HEK293 (cell line): ENCODE results near the gene NPPB.

Experiments
- CTCF ChIA-PET: fragments of 350-600 bp; formaldehyde crosslinking; extraction: SDS; loops from one replicate; lab custom pipeline; 2021; ENCODE audit warnings: antibody characterized with exemption; lab: Yijun Ruan, JAX
- POLR2A ChIA-PET: fragments of 300-600 bp; formaldehyde crosslinking; extraction: SDS; loops from one replicate; lab custom pipeline; 2020; ENCODE audit warnings: antibody characterized with exemption, inconsistent platforms; lab: Yijun Ruan, JAX
- H3K27ac ChIP-seq: fragments of 200-500 bp; sonication (Bioruptor generic); 2 replicates; pipeline ENCODE4 v1.5.1; 2014; ENCODE audit warnings: low read depth, low read length, control low read depth, inconsistent platforms; ENCODE audit errors: extremely low read depth
- H3K36me3 ChIP-seq, 2 experiments: fragments of 200-500 bp in 1 of 2; sonication (Bioruptor generic) in 1 of 2; 1 replicate in 1 of 2; 2 replicates in 1 of 2; pipeline ENCODE4 v1.5.1; 2014 to 2017; ENCODE audit warnings: inconsistent platforms in 2 of 2, low read length in 2 of 2; ENCODE audit not compliant: control insufficient read depth in 2 of 2, insufficient read depth in 1 of 2
- H3K4me1 ChIP-seq: fragments of 200-500 bp; sonication (Bioruptor generic); 2 replicates; pipeline ENCODE4 v1.5.1; 2014; ENCODE audit warnings: mild to moderate bottlenecking, low read length, inconsistent platforms; ENCODE audit not compliant: control insufficient read depth, insufficient read depth
- H3K4me3 ChIP-seq: 2 replicates; pipeline ENCODE4 v1.5.1; 2011; ENCODE audit warnings: low read depth, mild to moderate bottlenecking, control low read depth, low read length, moderate library complexity
- H3K9me3 ChIP-seq: fragments of 200-500 bp; sonication (Bioruptor generic); 2 replicates; pipeline ENCODE4 v1.5.1; 2014; ENCODE audit warnings: low read depth, low read length, inconsistent platforms; ENCODE audit not compliant: control insufficient read depth, insufficient read depth
- ELK4 ChIP-seq: IDR thresholded peaks from 2 replicates; pipeline ENCODE4 v1.6.1; 2011; ENCODE audit warnings: mild to moderate bottlenecking, low read depth, low read length, borderline replicate concordance
- SALL2 ChIP-seq: fragments of 450-650 bp; formaldehyde crosslinking; IDR thresholded peaks from 2 replicates; pipeline ENCODE4 v1.5.0; 2017; ENCODE audit warnings: missing biosample characterization, mild to moderate bottlenecking, missing genetic modification characterization, borderline replicate concordance
- TCF7L2 ChIP-seq: IDR thresholded peaks from 2 replicates; pipeline ENCODE4 v1.6.1; 2011; ENCODE audit warnings: low read depth, mild to moderate bottlenecking, inconsistent platforms, low read length, moderate library complexity, borderline replicate concordance
- ZBTB49 ChIP-seq: fragments of 450-650 bp; formaldehyde crosslinking; IDR thresholded peaks from 2 replicates; pipeline ENCODE4 v1.5.1; 2016; ENCODE audit warnings: missing biosample characterization, missing genetic modification characterization, low read depth
- ZBTB8A ChIP-seq: fragments of 450-650 bp; formaldehyde crosslinking; IDR thresholded peaks from 2 replicates; pipeline ENCODE4 v1.5.1; 2016; ENCODE audit warnings: missing biosample characterization, missing genetic modification characterization
- ZIC2 ChIP-seq: fragments of 450-650 bp; formaldehyde crosslinking; IDR thresholded peaks from 2 replicates; pipeline ENCODE4 v1.5.1; 2016; ENCODE audit warnings: missing biosample characterization, missing genetic modification characterization
- ZNF174 ChIP-seq: fragments of 450-650 bp; formaldehyde crosslinking; IDR thresholded peaks from 2 replicates; pipeline ENCODE4 v1.5.0; 2017; ENCODE audit warnings: missing biosample characterization, mild to moderate bottlenecking, missing genetic modification characterization
- ZNF214 ChIP-seq: fragments of 450-650 bp; formaldehyde crosslinking; IDR thresholded peaks from 2 replicates; pipeline ENCODE4 v1.5.1; 2017; ENCODE audit warnings: missing biosample characterization, mild to moderate bottlenecking, missing genetic modification characterization, borderline replicate concordance
- ZNF223 ChIP-seq: fragments of 450-650 bp; formaldehyde crosslinking; IDR thresholded peaks from 2 replicates; pipeline ENCODE4 v1.5.1; 2016; ENCODE audit warnings: missing biosample characterization, missing genetic modification characterization
- ZNF366 ChIP-seq: fragments of 450-650 bp; formaldehyde crosslinking; conservative IDR thresholded peaks from 2 replicates; pipeline ENCODE4 v1.5.1; 2016; ENCODE audit warnings: missing biosample characterization, missing genetic modification characterization
- ZNF423 ChIP-seq: fragments of 450-650 bp; formaldehyde crosslinking; IDR thresholded peaks from 2 replicates; pipeline ENCODE4 v1.5.1; 2016; ENCODE audit warnings: missing biosample characterization, missing genetic modification characterization
- ZNF488 ChIP-seq: fragments of 450-650 bp; formaldehyde crosslinking; IDR thresholded peaks from 2 replicates; pipeline ENCODE4 v1.5.1; 2016; ENCODE audit warnings: missing biosample characterization, missing genetic modification characterization
- ZNF501 ChIP-seq: fragments of 450-650 bp; formaldehyde crosslinking; IDR thresholded peaks from 2 replicates; pipeline ENCODE4 v1.5.1; 2016; ENCODE audit warnings: missing biosample characterization, missing genetic modification characterization
- ZNF645 ChIP-seq: fragments of 450-650 bp; formaldehyde crosslinking; IDR thresholded peaks from 2 replicates; pipeline ENCODE4; 2016; ENCODE audit warnings: missing biosample characterization, missing genetic modification characterization
- ZNF660 ChIP-seq: fragments of 450-650 bp; IDR thresholded peaks from 2 replicates; pipeline ENCODE4 v1.5.1; 2018; ENCODE audit warnings: missing biosample characterization, mild to moderate bottlenecking, missing genetic modification characterization
- TF ChIP-seq, protein P1 (sequence below): fragments of 450-650 bp; formaldehyde crosslinking; IDR thresholded peaks from 2 replicates; pipeline ENCODE4 v1.5.1; 2017; ENCODE audit warnings: missing biosample characterization, missing genetic modification characterization

Gene NPPB

GRCh38 chr1:11848373-11848700, 10.4 kb downstream of the NPPB start:
- ChIA-PET POLR2A (no interaction called here), CTCF (interaction anchor here (0.9 kb wide), 1 partner anchor 9 kb away, joined by 5 read pairs; no protein-coding TSS in a partner anchor)
- H3K27ac ChIP-seq = no peak overlapping the region

GRCh38 chr1:11847667-11848372, 10.9 kb downstream of the NPPB start, which contains the start of gene NPPA:
Gene NPPA (minus strand): TSS chr1:11847783. CDS start chr1:11847684, 99 bp downstream.
- ChIA-PET CTCF (interaction anchor here (0.6 to 12.5 kb wide), 3 partner anchors 9 to 203 kb away, joined by 4 to 114 read pairs (median 5); no protein-coding TSS in a partner anchor), POLR2A (interaction anchor here (0.6 to 1.2 kb wide), 2 partner anchors 60 to 166 kb away, joined by 4 to 6 read pairs; no protein-coding TSS in a partner anchor)
- Histone ChIP-seq H3K36me3 (peaks cover 0 to 32% of the 10 kb centered on the region in 2 experiments; a peak in 1 of 3 replicates), H3K27ac (no peak within 1 kb of the TSS), H3K4me3 (no peak within 1 kb of the TSS), H3K4me1 (no peaks in the 10 kb centered on the region), H3K9me3 (no peaks in the 10 kb centered on the region)
- TF ChIP-seq SALL2 (tag by site-specific recombination) (no peak), ZIC2 (tag by site-specific recombination) (0 out of 2 replicates have a peak, but pooled peaks have one; percentile 9), ZNF214 (tag by site-specific recombination) (no peak), ZBTB8A (tag by site-specific recombination) (no peak)
- TF ChIP-seq, protein P1, sequence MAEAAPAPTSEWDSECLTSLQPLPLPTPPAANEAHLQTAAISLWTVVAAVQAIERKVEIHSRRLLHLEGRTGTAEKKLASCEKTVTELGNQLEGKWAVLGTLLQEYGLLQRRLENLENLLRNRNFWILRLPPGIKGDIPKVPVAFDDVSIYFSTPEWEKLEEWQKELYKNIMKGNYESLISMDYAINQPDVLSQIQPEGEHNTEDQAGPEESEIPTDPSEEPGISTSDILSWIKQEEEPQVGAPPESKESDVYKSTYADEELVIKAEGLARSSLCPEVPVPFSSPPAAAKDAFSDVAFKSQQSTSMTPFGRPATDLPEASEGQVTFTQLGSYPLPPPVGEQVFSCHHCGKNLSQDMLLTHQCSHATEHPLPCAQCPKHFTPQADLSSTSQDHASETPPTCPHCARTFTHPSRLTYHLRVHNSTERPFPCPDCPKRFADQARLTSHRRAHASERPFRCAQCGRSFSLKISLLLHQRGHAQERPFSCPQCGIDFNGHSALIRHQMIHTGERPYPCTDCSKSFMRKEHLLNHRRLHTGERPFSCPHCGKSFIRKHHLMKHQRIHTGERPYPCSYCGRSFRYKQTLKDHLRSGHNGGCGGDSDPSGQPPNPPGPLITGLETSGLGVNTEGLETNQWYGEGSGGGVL (tag by site-specific recombination) = no peak

More at GRCh38 chr1:11848373-11848700, 10.4 kb downstream of the NPPB start:
- no peak overlapping the region for H3K4me3 ChIP-seq
- H3K4me1 ChIP-seq = no peaks in the 10 kb centered on the region
- H3K36me3 ChIP-seq = peaks cover 0 to 30% of the 10 kb centered on the region in 2 experiments; a peak in 1 of 3 replicates
- no peak for TF ChIP-seq ZNF501 (tag by site-specific recombination)
- TF ChIP-seq TCF7L2 = no peak
- TF ChIP-seq ZNF645 (tag by site-specific recombination) = no peak
- no peak for TF ChIP-seq ZNF660
- no peak for TF ChIP-seq ZBTB49
- TF ChIP-seq ZNF174 (tag by site-specific recombination) = no peak
- TF ChIP-seq ZNF488 = no peak
- TF ChIP-seq ZNF223 = no peak
- TF ChIP-seq ZNF423 = no peak
- TF ChIP-seq ELK4 = no peak
- no peak for TF ChIP-seq ZNF366
- H3K9me3 ChIP-seq = no peaks in the 10 kb centered on the region
